Lung (tissue), 12 donors: Measurements from ENCODE around the gene EPHA1. TPM values are rescaled to one million over a fixed set of nuclear protein-coding genes. Genes with fewer than 3 reads are reported as not detected.

ENCODE experiments used
- ATAC-seq: fragments of 200-7000 bp; cut with Tn5 transposase; one replicate; pipeline ENCODE4 v1.9.1; 2020; ENCODE audit warnings: moderate number of reproducible peaks; ENCODE audit not compliant: insufficient read depth, low FRiP score
- DNase-seq, 3 donors: peaks; one replicate each; pipeline ENCODE4 v3.0.0-alpha.2; 2013 to 2017
- H3K27ac ChIP-seq, 2 donors: one replicate each; pipeline ENCODE4 v1.5.1; 2013; ENCODE audit warnings: mild to moderate bottlenecking in 2 of 2, moderate library complexity in 2 of 2, control low read depth in 1 of 2, inconsistent platforms in 1 of 2, low read depth in 1 of 2, low read length in 1 of 2
- H3K27me3 ChIP-seq, 3 donors: one replicate each; pipeline ENCODE4 v1.5.1; 2013; ENCODE audit warnings: low read length in 2 of 3; ENCODE audit not compliant: control insufficient read depth in 3 of 3, insufficient read depth in 3 of 3
- H3K36me3 ChIP-seq, 4 donors: one replicate each; pipeline ENCODE4 v1.5.1; 2013; ENCODE audit warnings: low read length in 4 of 4, mild to moderate bottlenecking in 1 of 4, moderate library complexity in 1 of 4; ENCODE audit not compliant: control insufficient read depth in 4 of 4, insufficient read depth in 4 of 4
- H3K4me1 ChIP-seq, 5 donors: one replicate each; pipeline ENCODE4 v1.5.1; 2013; ENCODE audit warnings: low read length in 5 of 5, mild to moderate bottlenecking in 2 of 5, moderate library complexity in 1 of 5; ENCODE audit not compliant: control insufficient read depth in 5 of 5, insufficient read depth in 5 of 5
- H3K4me3 ChIP-seq: one replicate; pipeline ENCODE4 v1.5.1; 2013; ENCODE audit warnings: mild to moderate bottlenecking, control low read depth, moderate library complexity
- H3K9ac ChIP-seq, 2 donors: one replicate each; pipeline ENCODE4 v1.5.1; 2013; ENCODE audit warnings: low read length in 2 of 2, control low read depth in 1 of 2; ENCODE audit not compliant: insufficient read depth in 1 of 2
- H3K9me3 ChIP-seq, 4 donors: one replicate each; pipeline ENCODE4 v1.5.1; 2013; ENCODE audit warnings: low read length in 3 of 4, mild to moderate bottlenecking in 1 of 4, moderate library complexity in 1 of 4; ENCODE audit not compliant: control insufficient read depth in 4 of 4, insufficient read depth in 3 of 4
- CTCF ChIP-seq: IDR thresholded peaks from 2 replicates; pipeline ENCODE4 v1.5.1; 2012; ENCODE audit warnings: mild to moderate bottlenecking; ENCODE audit errors: control extremely low read depth, extremely low read depth
- WGBS, 2 donors: extraction: QIAGEN DNeasy Blood & Tissue Kit; methylation state at CpG; one replicate each; pipeline ENCODE4 v1.1.7; 2013; 5-methylcytosine and 5-hydroxymethylcytosine counted together
- polyA plus RNA-seq, 2 donors: library from polyadenylated mRNA; stranded (reverse); fragments of 200-250 nt; gene quantifications; one replicate each; pipeline ENCODE4 v1.2.1, GENCODE V29; 2013
- total RNA-seq, 2 donors: library from RNA; depleted of rRNA in 1 of 2; stranded (reverse); fragments of >200 nt in 1 of 2; gene quantifications; one replicate each; pipeline ENCODE4 v1.2.1, GENCODE V29; 2014 to 2021
- donor health status: control.
- donor health status: control.
- donor health status: Bipolar disorder and iron deficiency.
- donor health status: healthy.
- donor health status: DM: yes; HTN: yes; CAD: no.

The EPHA1 gene
- total and polyA plus RNA-seq, 4 donors: 4.2 to 13.3 (median 5.9) TPM

- peaks cover 0 to 3% (median 0%) of the 10 kb centered on the region in 4 donors for H3K9me3 ChIP-seq
- no peak overlapping the region for H3K4me3 ChIP-seq
- DNase-seq (no peak), ATAC-seq (no peak)
- no peaks in the 10 kb centered on the region for H3K36me3 ChIP-seq
- WGBS, 2 donors: 81 to 82% methylated on average over 11 of the region's 11 CpGs
- H3K27me3 ChIP-seq: peaks cover 0 to 10% (median 0%) of the 10 kb centered on the region in 3 donors
- no peak overlapping the region for H3K27ac ChIP-seq
- H3K4me1 ChIP-seq: no peaks in the 10 kb centered on the region
- no peak overlapping the region for H3K9ac ChIP-seq
- TF ChIP-seq CTCF: no peak
Measured at GRCh38 chr7:143352531-143353002, 56.1 kb downstream of the EPHA1 start.

DNA sequence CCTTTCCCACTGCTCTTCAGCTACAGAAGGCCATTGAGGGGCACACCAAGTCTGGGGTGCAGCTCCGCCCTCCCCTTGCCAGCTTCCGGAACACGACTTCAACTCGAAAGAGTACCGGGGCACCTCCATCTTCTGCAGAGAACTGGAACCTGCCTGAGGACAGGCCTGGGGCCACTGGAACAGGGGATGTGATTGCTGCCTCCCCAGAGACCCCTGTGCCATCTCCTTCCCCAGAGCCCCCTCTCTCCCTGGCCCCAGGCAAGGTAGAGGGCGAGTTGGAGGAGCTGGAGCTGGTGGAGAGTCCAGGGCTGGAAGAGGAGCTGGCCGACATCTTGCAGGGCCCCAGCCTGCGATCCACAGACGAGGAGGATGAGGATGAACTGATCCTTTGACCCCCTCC lies 57.1 kb downstream of the EPHA1 start:
- no peak for ATAC-seq
- Histone ChIP-seq H3K9me3 (peaks cover 0 to 3% (median 0%) of the 10 kb centered on the region in 4 donors), H3K4me1 (no peaks in the 10 kb centered on the region), H3K27me3 (peaks cover 0 to 12% (median 0%) of the 10 kb centered on the region in 3 donors), H3K36me3 (no peaks in the 10 kb centered on the region), H3K9ac (no peak overlapping the region), H3K27ac (no peak overlapping the region), H3K4me3 (no peak overlapping the region)
- 91% methylated on average over 9 of the region's 9 CpGs for WGBS, 2 donors
- DNase-seq: no peak
- no peak for TF ChIP-seq CTCF

- Histone ChIP-seq H3K36me3 (no peaks in the 10 kb centered on the region), H3K4me1 (no peaks in the 10 kb centered on the region), H3K9me3 (peaks cover 0 to 3% (median 0%) of the 10 kb centered on the region in 4 donors), H3K4me3 (no peak overlapping the region), H3K9ac (no peak overlapping the region), H3K27ac (no peak overlapping the region), H3K27me3 (peaks cover 0 to 16% (median 4%) of the 10 kb centered on the region in 3 donors)
- TF ChIP-seq CTCF: no peak
- ATAC-seq: no peak
- WGBS, 2 donors: 75 to 80% methylated on average over 5 of the region's 5 CpGs
- no peak for DNase-seq
Measured at GRCh38 chr7:143351060-143351459, 57.6 kb downstream of the EPHA1 start.

GRCh38 chr7:143347950-143348349 lies 60.7 kb downstream of the EPHA1 start:
- Histone ChIP-seq H3K9me3 (no peaks in the 10 kb centered on the region), H3K27me3 (peaks cover 0 to 20% (median 4%) of the 10 kb centered on the region in 3 donors), H3K36me3 (no peaks in the 10 kb centered on the region), H3K4me1 (peaks cover 0 to 4% (median 0%) of the 10 kb centered on the region in 5 donors), H3K4me3 (no peak overlapping the region), H3K9ac (no peak overlapping the region), H3K27ac (no peak overlapping the region)
- no peak for TF ChIP-seq CTCF
- ATAC-seq (no peak), DNase-seq (no peak)
- 57 to 63% methylated on average over 5 of the region's 5 CpGs for WGBS, 2 donors
